Gastrocnemius medialis (tissue), 4 donors: Measurements from ENCODE around the gene DAAM1. TPM values are rescaled to one million over a fixed set of nuclear protein-coding genes. Genes with fewer than 3 reads are reported as not detected.
A peak's percentile ranks its signal among the peaks of the same experiment; 100 is the strongest.

Experiments used
- ATAC-seq, 2 donors: fragments of 150-250 bp; one replicate each; pipeline ENCODE4 v1.9.1; 2016
- DNase-seq, 2 donors: peaks; one replicate each; pipeline ENCODE4 v3.0.0-alpha.2; 2019
- H3K27ac ChIP-seq, 4 donors: fragments of 200-600 bp; sonication (generic); 1 replicate in 1 of 4; 2 replicates in 3 of 4; pipeline ENCODE4 v1.5.1; 2016 to 2018; ENCODE audit warnings: mild to moderate bottlenecking in 2 of 4, moderate library complexity in 1 of 4
- H3K27me3 ChIP-seq, 3 donors: fragments of 200-600 bp; sonication (generic) in 2 of 3; 1 replicate in 1 of 3; 2 replicates in 2 of 3; pipeline versions ENCODE4 v1.5.1 to v1.6.0; 2016 to 2019; ENCODE audit warnings: mild to moderate bottlenecking in 1 of 3, moderate library complexity in 1 of 3
- H3K36me3 ChIP-seq, 2 donors: fragments of 200-600 bp; sonication (generic) in 1 of 2; one replicate each; pipeline ENCODE4 v1.5.1; 2017 to 2018
- H3K4me1 ChIP-seq, 2 donors: fragments of 200-600 bp; sonication (generic) in 1 of 2; one replicate each; pipeline ENCODE4 v1.5.1; 2016 to 2017; ENCODE audit warnings: mild to moderate bottlenecking in 2 of 2
- H3K4me3 ChIP-seq, 4 donors: fragments of 200-600 bp; sonication (generic) in 3 of 4; 1 replicate in 1 of 4; 2 replicates in 3 of 4; pipeline ENCODE4 v1.5.1; 2016 to 2019; ENCODE audit warnings: mild to moderate bottlenecking in 2 of 4
- H3K9me3 ChIP-seq, 3 donors: fragments of 200-600 bp; sonication (generic) in 2 of 3; 1 replicate in 1 of 3; 2 replicates in 2 of 3; pipeline ENCODE4 v1.5.1; 2016 to 2019
- CTCF ChIP-seq, 5 experiments: fragments of 450-650 bp in 3 of 5; fragments of 200-600 bp in 2 of 5; sonication (generic) in 2 of 5; IDR thresholded peaks in 4 of 5; conservative IDR thresholded peaks in 1 of 5; 1 replicate in 4 of 5; 2 replicates in 1 of 5; pipeline ENCODE4 v1.5.1; 2016 to 2019; ENCODE audit warnings: antibody characterized with exemption in 5 of 5, mild to moderate bottlenecking in 3 of 5, moderate library complexity in 3 of 5
- POLR2A ChIP-seq, 2 donors: fragments of 450-650 bp; IDR thresholded peaks; one replicate each; pipeline ENCODE4 v1.6.1; 2017; ENCODE audit warnings: antibody characterized with exemption in 2 of 2, mild to moderate bottlenecking in 2 of 2, moderate library complexity in 2 of 2
- in situ Hi-C, 4 donors: fragments of 200-750 bp; cut with MboI; loops; one replicate each; pipeline versions ENCODE4 v1.15.0 to v1.8.0; 2017; ENCODE audit warnings: low sequenced_read_pairs in 4 of 4
- intact Hi-C: fragments of 100-400 bp; cut with DNase I; formaldehyde crosslinking; loops from one replicate; pipeline ENCODE4 v1.15.1; 2023; ENCODE audit warnings: low total_unique reads
- total RNA-seq, 4 donors: library from RNA; depleted of rRNA; stranded (reverse); fragments of >200 nt; gene quantifications; one replicate each; pipeline versions ENCODE4 v1.1.0 to v1.2.3, GENCODE V29; 2016

Gene DAAM1
- total RNA-seq, 4 donors from 2014 or later = 4.4 to 13.9 (median 6.4) TPM

GRCh38 chr14:59159169-59159568 lies 29.3 kb upstream of the DAAM1 start:
- no peaks in the 10 kb centered on the region for H3K27me3 ChIP-seq
- no peak for DNase-seq
- H3K9me3 ChIP-seq = no peaks in the 10 kb centered on the region
- ATAC-seq = no peak
- intact Hi-C loops = no loop called here
- H3K27ac ChIP-seq = no peak overlapping the region
- no peak overlapping the region for H3K4me3 ChIP-seq
- TF ChIP-seq CTCF (IDR thresholded peaks at IDR 0.05 in 4 of 5, conservative IDR thresholded peaks at IDR 0.05 in 1 of 5) = no peak
- no peak for TF ChIP-seq POLR2A (IDR thresholded peaks at IDR 0.05)
- H3K4me1 ChIP-seq = no peaks in the 10 kb centered on the region
- in situ Hi-C loops = no loop called here
- H3K36me3 ChIP-seq = no peaks in the 10 kb centered on the region

- intact Hi-C loops (no loop called here), in situ Hi-C loops (no loop called here)
Observed at GRCh38 chr14:59160506-59160905, 28.0 kb upstream of the DAAM1 start.

GRCh38 chr14:59161561-59162175 lies 26.8 kb upstream of the DAAM1 start:
- in situ Hi-C loops (no loop called here), intact Hi-C loops (no loop called here)
- Histone ChIP-seq H3K27me3 (no peaks in the 10 kb centered on the region), H3K27ac (no peak overlapping the region), H3K4me3 (no peak overlapping the region), H3K36me3 (no peaks in the 10 kb centered on the region), H3K4me1 (no peaks in the 10 kb centered on the region), H3K9me3 (no peaks in the 10 kb centered on the region)
- ATAC-seq (peak in 1 of 2 donors; percentile 41), DNase-seq (no peak)
- TF ChIP-seq POLR2A (IDR thresholded peaks at IDR 0.05) = no peak
- no peak for TF ChIP-seq CTCF (IDR thresholded peaks at IDR 0.05 in 4 of 5, conservative IDR thresholded peaks at IDR 0.05 in 1 of 5)

More at GRCh38 chr14:59160506-59160905, 28.0 kb upstream of the DAAM1 start:
- Histone ChIP-seq H3K9me3 (no peaks in the 10 kb centered on the region), H3K4me1 (no peaks in the 10 kb centered on the region), H3K36me3 (no peaks in the 10 kb centered on the region), H3K4me3 (no peak overlapping the region), H3K27me3 (no peaks in the 10 kb centered on the region), H3K27ac (no peak overlapping the region)
- no peak for TF ChIP-seq POLR2A (IDR thresholded peaks at IDR 0.05)
- no peak for TF ChIP-seq CTCF (IDR thresholded peaks at IDR 0.05 in 4 of 5, conservative IDR thresholded peaks at IDR 0.05 in 1 of 5)
- DNase-seq (no peak), ATAC-seq (no peak)

- Histone ChIP-seq H3K4me3 (no peak overlapping the region), H3K36me3 (no peaks in the 10 kb centered on the region), H3K27ac (no peak overlapping the region), H3K27me3 (no peaks in the 10 kb centered on the region), H3K4me1 (no peaks in the 10 kb centered on the region), H3K9me3 (no peaks in the 10 kb centered on the region)
- in situ Hi-C loops = no loop called here
- no peak for TF ChIP-seq CTCF (IDR thresholded peaks at IDR 0.05 in 4 of 5, conservative IDR thresholded peaks at IDR 0.05 in 1 of 5)
- TF ChIP-seq POLR2A (IDR thresholded peaks at IDR 0.05) = no peak
- DNase-seq = no peak
- intact Hi-C loops = no loop called here
- ATAC-seq = no peak
Observed at GRCh38 chr14:59166258-59166657, 22.2 kb upstream of the DAAM1 start.

GRCh38 chr14:59175404-59175803 lies 13.1 kb upstream of the DAAM1 start:
- Histone ChIP-seq H3K4me3 (no peak overlapping the region), H3K36me3 (no peaks in the 10 kb centered on the region), H3K4me1 (no peaks in the 10 kb centered on the region), H3K27me3 (no peaks in the 10 kb centered on the region), H3K27ac (no peak overlapping the region), H3K9me3 (no peaks in the 10 kb centered on the region)
- in situ Hi-C loops = no loop called here
- DNase-seq = no peak
- ATAC-seq = no peak
- intact Hi-C loops = no loop called here
- TF ChIP-seq POLR2A (IDR thresholded peaks at IDR 0.05) (no peak), CTCF (IDR thresholded peaks at IDR 0.05 in 4 of 5, conservative IDR thresholded peaks at IDR 0.05 in 1 of 5) (no peak)
